KMS-11 (cell line): ENCODE data around the gene CATSPERD.
A peak's percentile ranks its signal among the peaks of the same experiment; 100 is the strongest.

Experiments used
- H2AFZ ChIP-seq: fragments of 200-600 bp; sonication (generic); 2 replicates; pipeline ENCODE4 v1.6.1; 2016; ENCODE audit warnings: antibody characterized with exemption, mixed run types, low read depth
- H3K27ac ChIP-seq: fragments of 200-600 bp; sonication (generic); 2 replicates; pipeline ENCODE4 v1.6.1; 2016; ENCODE audit warnings: mild to moderate bottlenecking, mixed run types
- H3K27me3 ChIP-seq: fragments of 200-600 bp; sonication (generic); 2 replicates; pipeline ENCODE4 v1.6.1; 2017; ENCODE audit warnings: mild to moderate bottlenecking, low read depth, mixed run types, moderate library complexity; ENCODE audit not compliant: insufficient read depth
- H3K36me3 ChIP-seq: fragments of 200-600 bp; sonication (generic); 2 replicates; pipeline ENCODE4 v1.6.1; 2017; ENCODE audit warnings: mild to moderate bottlenecking, mixed run types; ENCODE audit not compliant: insufficient read depth
- H3K4me1 ChIP-seq: fragments of 200-600 bp; sonication (generic); 2 replicates; pipeline ENCODE4 v1.6.1; 2016; ENCODE audit warnings: mild to moderate bottlenecking, low read depth, mixed run types; ENCODE audit not compliant: poor library complexity, severe bottlenecking
- H3K4me2 ChIP-seq: fragments of 200-600 bp; sonication (generic); 2 replicates; pipeline ENCODE4 v1.7.0; 2016; ENCODE audit warnings: mild to moderate bottlenecking, mixed run types
- H3K4me3 ChIP-seq: fragments of 200-600 bp; sonication (generic); IDR thresholded peaks from 2 replicates; pipeline ENCODE4 v1.6.1; 2017; ENCODE audit warnings: low read depth, low read length, mixed read lengths; ENCODE audit not compliant: insufficient read depth
- H3K79me2 ChIP-seq: fragments of 200-600 bp; sonication (generic); 2 replicates; pipeline ENCODE4 v1.6.1; 2016; ENCODE audit warnings: low read depth, mixed run types; ENCODE audit not compliant: insufficient read depth
- H3K9ac ChIP-seq: fragments of 200-600 bp; sonication (generic); 2 replicates; pipeline ENCODE4 v1.6.1; 2016; ENCODE audit warnings: mild to moderate bottlenecking, mixed run types
- H4K20me1 ChIP-seq: fragments of 200-600 bp; sonication (generic); 2 replicates; pipeline ENCODE4 v1.6.1; 2016; ENCODE audit warnings: mild to moderate bottlenecking, mixed run types; ENCODE audit not compliant: insufficient read depth
- TF ChIP-seq, protein P1 (sequence below): fragments of 200-600 bp; sonication (generic); conservative IDR thresholded peaks from 2 replicates; pipeline ENCODE4 v1.6.1; 2017; ENCODE audit warnings: low read depth, mild to moderate bottlenecking, antibody characterized with exemption, low read length, moderate library complexity, mixed read lengths

CATSPERD gene

DNA sequence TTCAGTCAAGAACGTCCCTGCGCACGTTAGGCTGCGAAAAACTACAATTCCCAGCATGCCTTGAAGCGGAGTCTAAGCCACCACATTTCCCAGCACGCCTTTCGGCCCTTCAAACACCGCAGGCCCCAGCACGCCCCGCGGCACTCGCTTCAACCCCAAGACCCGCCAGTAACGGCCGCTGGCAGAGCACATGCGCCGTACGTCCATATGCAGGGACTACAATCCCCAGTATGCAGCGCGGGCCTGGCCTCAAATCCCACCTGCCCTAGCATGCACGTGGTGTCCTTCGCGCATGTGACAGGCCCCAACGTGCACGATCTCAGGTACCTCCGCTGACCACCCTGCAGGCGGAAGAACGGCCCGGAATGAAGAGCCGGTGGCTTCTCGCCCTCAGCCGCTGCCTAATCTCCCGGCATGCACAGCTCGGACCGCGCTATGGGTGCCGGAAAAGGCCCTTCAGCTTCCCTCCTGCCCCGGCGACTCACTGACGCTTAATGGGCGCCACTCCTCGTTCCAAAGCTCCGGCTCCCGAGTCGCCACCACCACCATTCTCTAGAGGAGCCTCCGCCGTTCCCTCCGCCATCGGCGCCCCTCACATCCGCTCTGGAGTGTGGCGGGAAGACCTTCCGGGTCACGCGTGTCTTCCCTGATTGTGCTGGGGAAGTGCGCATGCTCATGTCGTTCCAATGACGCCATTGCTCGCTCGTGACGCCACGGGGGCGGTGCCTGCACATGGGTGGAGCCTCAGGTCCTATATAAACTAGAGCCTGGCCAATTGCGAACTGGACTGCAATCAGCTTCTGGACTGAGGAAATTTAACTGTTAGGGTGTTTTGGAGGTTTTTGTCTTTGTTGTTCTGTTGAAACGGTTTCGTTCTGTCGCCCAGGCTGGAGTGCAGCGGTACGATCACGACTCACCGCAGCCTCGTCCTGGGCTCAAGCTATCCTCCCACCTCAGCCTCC, 70.4 kb downstream of the CATSPERD start, which contains the start of gene DUS3L:
Gene DUS3L (minus strand): TSS at position 605 of the 962 bp plus-strand sequence. CDS start 22 bp downstream, at position 583.
- Histone ChIP-seq H3K27me3 (no peaks in the 10 kb centered on the region), H3K4me2 (peak within 1 kb of the TSS; percentile 71), H3K4me3 (no peak within 1 kb of the TSS), H3K27ac (peak within 1 kb of the TSS; percentile 98), H3K36me3 (0 out of 2 replicates have a peak, but pooled peaks cover 4% of the 10 kb centered on the region), H3K9ac (peak within 1 kb of the TSS; percentile 99), H3K79me2 (no peaks in the 10 kb centered on the region), H4K20me1 (no peaks in the 10 kb centered on the region), H3K4me1 (peaks cover 5% of the 10 kb centered on the region), H2AFZ (peak within 1 kb of the TSS; percentile 58; the same call in 1 of the 2 replicates)
- TF ChIP-seq, protein P1, sequence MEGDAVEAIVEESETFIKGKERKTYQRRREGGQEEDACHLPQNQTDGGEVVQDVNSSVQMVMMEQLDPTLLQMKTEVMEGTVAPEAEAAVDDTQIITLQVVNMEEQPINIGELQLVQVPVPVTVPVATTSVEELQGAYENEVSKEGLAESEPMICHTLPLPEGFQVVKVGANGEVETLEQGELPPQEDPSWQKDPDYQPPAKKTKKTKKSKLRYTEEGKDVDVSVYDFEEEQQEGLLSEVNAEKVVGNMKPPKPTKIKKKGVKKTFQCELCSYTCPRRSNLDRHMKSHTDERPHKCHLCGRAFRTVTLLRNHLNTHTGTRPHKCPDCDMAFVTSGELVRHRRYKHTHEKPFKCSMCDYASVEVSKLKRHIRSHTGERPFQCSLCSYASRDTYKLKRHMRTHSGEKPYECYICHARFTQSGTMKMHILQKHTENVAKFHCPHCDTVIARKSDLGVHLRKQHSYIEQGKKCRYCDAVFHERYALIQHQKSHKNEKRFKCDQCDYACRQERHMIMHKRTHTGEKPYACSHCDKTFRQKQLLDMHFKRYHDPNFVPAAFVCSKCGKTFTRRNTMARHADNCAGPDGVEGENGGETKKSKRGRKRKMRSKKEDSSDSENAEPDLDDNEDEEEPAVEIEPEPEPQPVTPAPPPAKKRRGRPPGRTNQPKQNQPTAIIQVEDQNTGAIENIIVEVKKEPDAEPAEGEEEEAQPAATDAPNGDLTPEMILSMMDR, result no peak

DNA sequence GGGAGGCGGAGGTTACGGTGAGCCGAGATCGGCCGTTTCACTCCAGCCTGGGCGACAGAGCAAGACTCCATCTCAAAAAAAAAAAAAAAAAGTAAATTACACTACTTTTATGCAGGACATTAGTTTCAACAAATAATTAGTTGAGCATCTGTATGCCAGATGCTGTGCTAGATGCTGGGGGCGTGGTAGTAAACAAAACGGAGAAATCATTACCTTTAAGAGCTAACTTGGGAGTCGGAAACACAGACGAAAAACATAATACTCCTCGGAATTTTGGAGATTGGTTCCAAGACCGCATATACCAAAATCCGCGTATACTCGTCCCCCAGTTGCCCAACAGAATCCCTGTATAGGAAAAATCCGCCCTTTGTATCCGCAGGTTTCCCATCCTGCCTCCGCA, 71.8 kb downstream of the CATSPERD start:
- TF ChIP-seq, protein P1, result no peak
- Histone ChIP-seq H3K4me2 (no peak overlapping the region), H2AFZ (no peak overlapping the region), H3K27me3 (no peaks in the 10 kb centered on the region), H3K4me3 (no peak overlapping the region), H4K20me1 (no peaks in the 10 kb centered on the region), H3K36me3 (no peaks in the 10 kb centered on the region), H3K9ac (no peak overlapping the region), H3K79me2 (no peaks in the 10 kb centered on the region), H3K27ac (no peak overlapping the region), H3K4me1 (peaks cover 5% of the 10 kb centered on the region)

DNA sequence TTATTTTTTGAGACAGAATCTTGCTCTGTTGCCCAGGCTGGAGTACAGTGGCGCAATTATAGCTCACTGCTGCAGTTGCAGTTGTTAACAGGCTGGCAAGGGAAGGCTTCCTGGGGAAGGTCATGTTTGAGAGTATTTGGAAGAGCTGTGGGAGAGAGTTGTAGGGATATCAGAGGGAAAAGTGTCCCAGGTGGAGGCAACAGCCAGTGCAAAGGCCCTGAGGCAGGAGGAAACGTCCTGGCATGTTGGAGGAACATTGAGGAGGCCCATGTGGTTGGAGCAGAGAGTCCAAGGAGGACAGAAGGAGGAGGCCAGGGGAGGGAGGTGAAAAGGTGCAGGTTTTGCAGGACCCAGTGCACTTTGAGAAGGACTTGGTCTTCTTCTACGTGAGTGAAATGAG, 72.8 kb downstream of the CATSPERD start:
- Histone ChIP-seq H3K36me3 (no peaks in the 10 kb centered on the region), H3K4me1 (peaks cover 5% of the 10 kb centered on the region), H3K4me2 (no peak overlapping the region), H3K27ac (no peak overlapping the region), H3K9ac (no peak overlapping the region), H3K79me2 (no peaks in the 10 kb centered on the region), H3K4me3 (no peak overlapping the region), H3K27me3 (no peaks in the 10 kb centered on the region), H2AFZ (no peak overlapping the region), H4K20me1 (no peaks in the 10 kb centered on the region)
- TF ChIP-seq, protein P1, result no peak

DNA sequence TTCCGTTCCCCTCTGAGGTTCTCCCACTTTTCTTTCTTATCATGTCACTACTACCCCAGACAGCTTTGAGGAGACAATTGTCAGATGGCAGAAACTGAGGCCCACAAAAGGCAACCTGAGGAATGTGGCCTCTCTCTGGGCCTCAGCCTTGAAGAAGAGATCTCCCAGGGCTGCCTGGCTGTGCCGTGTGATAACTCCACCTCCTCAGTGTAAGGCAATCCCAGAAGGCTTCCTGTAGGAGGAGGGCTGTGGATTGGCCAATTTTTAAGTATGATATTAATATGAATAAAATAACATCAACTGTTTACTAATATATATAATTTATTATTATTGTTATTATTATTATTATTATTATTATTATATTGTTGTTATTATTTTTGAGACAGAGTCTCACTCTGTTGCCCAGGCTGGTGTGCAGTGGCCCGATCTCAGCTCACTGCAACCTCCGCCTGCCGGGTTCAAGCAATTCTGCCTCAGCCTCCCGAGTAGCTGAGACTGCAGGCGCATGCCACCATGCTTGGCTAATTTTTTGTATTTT, 75.0 kb downstream of the CATSPERD start:
- Histone ChIP-seq H3K4me3 (no peak overlapping the region), H3K79me2 (no peaks in the 10 kb centered on the region), H3K36me3 (no peaks in the 10 kb centered on the region), H4K20me1 (no peaks in the 10 kb centered on the region), H3K9ac (no peak overlapping the region), H3K27me3 (no peaks in the 10 kb centered on the region), H2AFZ (no peak overlapping the region), H3K4me2 (no peak overlapping the region), H3K4me1 (peaks cover 5% of the 10 kb centered on the region), H3K27ac (no peak overlapping the region)
- TF ChIP-seq, protein P1, result no peak
